ENCODE results near the gene MUC5B.

DNA sequence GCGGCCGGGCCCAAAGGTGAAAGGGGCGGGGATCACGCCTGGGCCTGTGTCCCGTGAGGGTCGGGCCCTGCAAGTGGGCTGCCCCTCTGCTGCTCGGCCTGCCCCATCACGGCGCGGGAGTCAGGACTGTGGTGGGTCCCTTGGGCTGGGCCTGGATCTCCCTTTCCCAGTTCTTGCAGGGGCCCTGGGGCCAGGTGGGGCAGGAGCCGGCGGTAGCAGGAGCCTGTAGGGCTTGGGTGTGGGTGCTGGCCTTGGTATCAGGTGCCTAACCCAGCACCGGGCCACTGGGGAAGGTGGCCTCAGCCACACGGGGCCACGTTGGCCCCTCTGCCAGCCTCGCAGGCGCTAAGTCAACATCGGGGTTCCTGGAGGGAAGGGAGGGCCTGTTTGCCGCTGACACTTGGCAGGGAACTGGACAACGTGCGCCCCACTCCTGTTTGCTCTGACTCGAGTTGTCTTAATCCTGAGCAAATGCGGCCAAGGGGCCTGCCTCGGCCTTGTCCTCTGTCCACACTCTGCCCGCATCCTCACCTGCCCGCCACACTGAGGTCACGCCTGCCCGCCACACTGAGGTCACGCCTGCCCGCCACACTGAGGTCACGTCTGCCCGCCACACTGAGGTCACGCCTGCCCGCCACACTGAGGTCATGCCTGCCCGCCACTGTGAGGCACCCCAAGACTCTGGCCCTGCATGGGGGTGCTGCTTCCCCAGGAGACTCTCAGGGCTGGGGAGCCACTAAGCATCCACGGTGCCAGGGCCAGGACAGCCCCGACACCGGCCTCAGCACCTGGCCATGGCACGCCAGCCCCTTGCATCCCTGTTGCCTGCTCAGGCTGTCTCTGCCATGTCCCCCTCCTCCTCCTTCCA is 14.2 kb upstream of the MUC5B start:
- TF ChIP-seq, protein P1, sequence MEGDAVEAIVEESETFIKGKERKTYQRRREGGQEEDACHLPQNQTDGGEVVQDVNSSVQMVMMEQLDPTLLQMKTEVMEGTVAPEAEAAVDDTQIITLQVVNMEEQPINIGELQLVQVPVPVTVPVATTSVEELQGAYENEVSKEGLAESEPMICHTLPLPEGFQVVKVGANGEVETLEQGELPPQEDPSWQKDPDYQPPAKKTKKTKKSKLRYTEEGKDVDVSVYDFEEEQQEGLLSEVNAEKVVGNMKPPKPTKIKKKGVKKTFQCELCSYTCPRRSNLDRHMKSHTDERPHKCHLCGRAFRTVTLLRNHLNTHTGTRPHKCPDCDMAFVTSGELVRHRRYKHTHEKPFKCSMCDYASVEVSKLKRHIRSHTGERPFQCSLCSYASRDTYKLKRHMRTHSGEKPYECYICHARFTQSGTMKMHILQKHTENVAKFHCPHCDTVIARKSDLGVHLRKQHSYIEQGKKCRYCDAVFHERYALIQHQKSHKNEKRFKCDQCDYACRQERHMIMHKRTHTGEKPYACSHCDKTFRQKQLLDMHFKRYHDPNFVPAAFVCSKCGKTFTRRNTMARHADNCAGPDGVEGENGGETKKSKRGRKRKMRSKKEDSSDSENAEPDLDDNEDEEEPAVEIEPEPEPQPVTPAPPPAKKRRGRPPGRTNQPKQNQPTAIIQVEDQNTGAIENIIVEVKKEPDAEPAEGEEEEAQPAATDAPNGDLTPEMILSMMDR (IDR thresholded peaks at IDR 0.05): no peak
- TF ChIP-seq POLR2A (IDR thresholded peaks at IDR 0.05): no peak
